GM19238 (cell line): Measurements from ENCODE around the gene MSI2.

Experiments
- DNase-seq: peaks from one replicate; pipeline ENCODE4 v3.0.0; 2011; ENCODE audit warnings: low spot score; ENCODE audit not compliant: insufficient read length

MSI2 gene

GRCh38 chr17:57391076-57391825 lies 134.9 kb downstream of the MSI2 start:
- no peak for DNase-seq

DNA sequence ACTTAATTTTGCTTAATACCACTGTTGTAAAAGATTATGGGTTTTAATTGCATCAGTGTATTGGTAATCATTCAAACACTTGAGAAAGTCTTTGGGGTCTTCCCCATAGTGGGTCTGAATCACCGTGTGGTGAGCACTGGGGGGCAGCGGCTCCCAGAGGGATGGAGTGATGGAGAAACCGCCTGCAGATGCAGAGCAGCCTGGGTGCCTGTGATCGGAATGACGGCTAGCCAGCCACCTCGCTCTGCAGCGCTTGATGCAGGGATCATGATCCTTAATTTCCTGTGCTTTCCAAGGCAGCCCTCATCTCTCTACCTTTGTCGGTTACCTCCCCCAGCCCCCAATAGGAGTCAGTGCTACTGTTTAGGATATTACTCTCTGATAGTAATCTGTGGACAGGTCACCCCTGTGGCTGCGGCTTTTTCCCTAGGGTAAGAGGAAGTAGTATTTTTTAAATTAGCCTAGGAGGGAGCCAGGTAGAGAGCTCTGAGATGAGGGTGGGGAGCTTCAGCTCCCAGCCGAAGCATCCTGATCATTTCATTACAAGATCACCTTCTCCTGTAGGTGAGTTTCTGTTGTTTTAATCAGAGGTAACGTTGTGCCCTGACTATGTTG lies 135.6 kb downstream of the MSI2 start:
- DNase-seq = no peak

DNA sequence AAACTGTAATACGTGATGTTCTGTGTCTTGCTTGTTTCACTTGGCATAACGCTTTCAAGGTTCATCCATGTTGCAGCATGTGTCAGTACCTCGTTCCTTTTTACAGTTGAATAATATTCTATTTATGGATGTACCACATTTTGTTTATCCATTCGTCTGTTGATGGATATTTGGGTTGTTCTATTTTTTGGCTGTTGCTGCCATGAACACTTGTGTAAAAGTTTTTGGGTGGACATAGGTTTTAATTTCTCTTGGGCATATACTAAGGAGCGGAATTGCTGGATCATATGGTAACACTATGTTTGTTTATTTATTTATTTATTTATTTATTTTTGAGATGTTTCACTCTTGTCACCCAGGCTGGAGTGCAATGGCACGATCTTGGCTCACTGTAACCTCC lies 137.0 kb downstream of the MSI2 start:
- DNase-seq = no peak

DNA sequence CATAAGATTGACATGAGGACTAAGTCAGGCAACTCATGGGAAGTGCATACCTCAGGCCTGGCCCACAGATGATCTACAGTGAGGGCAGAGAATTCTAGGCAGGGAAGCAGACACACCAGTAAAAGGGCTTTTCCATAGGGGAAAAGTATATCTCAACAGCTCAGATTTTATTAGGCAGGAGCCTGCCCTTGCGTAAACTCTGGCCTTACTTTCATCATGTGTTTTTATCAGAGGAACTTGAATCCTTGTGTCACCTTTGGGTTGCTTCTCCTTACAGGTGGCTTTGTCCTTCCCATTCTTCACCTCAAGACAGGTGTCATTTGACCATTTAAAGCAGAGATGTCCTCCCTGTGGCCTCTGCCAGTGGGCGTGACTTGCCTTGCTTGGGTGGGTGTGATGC lies 138.1 kb downstream of the MSI2 start:
- DNase-seq = no peak

- no peak for DNase-seq
Measured at GRCh38 chr17:57395721-57396321, 139.5 kb downstream of the MSI2 start.

DNA sequence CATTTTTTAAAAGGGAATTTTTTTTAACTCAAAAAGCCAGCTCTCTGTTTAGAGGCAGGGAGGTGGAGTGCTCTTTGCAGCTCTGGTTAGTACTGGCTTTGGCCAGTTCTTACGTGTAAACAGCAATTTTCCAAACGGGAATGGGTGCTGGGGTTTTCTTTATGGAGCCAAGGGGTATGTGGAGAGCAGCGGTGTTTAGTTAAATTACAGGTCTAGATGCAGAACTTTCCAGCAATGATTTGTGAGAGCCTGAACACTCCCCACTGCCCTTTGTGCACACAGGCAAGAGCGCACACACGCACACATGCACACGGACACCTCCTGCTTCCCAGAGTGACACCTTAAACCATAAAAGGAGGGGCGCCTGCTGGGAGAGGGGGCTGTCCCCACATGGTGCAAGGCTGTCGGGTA lies 140.2 kb downstream of the MSI2 start:
- DNase-seq = no peak

GRCh38 chr17:57397402-57397801 lies 141.1 kb downstream of the MSI2 start:
- DNase-seq = no peak

DNA sequence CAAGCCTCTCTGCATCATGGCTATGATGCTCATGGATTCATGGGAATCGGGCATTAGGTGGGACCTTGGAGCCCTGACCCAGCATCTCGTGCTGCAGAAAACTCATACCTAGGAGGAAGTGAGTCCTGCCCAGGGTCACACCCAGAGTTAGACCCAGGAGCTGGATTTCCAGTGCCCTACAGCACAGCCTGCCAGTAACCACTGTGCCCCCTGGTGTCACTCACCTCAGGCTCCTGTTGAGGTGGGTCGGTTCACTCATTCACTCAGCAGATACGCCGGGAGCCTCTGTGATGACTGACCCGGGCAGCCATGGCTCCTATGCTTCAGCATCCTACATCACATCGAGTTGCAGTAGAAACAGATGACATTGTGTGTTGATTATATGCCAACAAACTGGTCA lies 143.4 kb downstream of the MSI2 start:
- no peak for DNase-seq

- DNase-seq = no peak
Measured at GRCh38 chr17:57400648-57401047, 144.3 kb downstream of the MSI2 start.

DNA sequence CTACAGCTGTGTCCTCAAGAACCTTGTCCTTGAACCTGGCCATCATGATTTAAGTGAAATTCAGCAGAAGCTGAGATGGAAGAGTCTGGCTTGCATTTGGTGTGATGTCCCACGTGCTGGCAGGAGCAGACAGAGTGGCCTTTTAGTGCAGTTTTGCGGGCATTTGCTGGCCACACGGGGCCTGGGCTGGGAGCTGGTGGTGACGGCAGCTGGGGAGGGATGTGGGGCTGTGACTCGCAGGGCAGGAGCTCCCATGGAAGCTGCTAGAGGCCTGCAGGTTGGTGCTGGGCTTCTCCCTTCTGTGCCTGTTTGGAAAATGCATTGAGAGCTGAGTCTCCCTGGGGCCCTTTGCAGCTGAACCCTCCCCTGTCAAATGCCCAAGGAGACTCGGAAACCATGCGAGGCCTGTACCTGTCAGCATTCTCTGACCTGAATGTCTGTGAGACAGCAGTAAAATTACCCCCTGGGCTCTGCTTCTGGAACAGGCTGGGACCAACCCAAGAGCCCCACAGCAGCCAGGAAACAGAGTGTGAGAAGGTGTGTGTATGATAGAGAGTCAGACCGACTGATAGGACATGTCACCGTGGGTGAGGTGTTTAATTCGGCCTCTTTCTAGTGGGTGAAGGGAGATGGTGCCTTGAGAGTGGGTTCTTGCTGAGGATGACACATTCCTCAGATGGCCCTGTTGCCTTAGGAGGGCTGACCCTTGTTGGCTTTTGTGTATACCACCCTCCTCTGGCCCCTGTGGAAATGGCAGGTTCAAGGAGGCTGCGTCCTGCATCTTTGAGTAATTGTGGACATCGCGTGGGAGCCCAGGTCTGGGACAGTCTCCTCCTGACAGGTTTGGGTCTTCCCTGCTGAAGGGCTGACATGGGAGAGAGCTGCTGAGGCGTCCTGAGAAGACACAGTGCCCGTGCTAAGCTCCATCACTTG lies 145.5 kb downstream of the MSI2 start:
- DNase-seq = no peak

- no peak for DNase-seq
Measured at GRCh38 chr17:57402681-57403180, 146.4 kb downstream of the MSI2 start.

GRCh38 chr17:57403236-57403635 lies 146.9 kb downstream of the MSI2 start:
- no peak for DNase-seq

DNA sequence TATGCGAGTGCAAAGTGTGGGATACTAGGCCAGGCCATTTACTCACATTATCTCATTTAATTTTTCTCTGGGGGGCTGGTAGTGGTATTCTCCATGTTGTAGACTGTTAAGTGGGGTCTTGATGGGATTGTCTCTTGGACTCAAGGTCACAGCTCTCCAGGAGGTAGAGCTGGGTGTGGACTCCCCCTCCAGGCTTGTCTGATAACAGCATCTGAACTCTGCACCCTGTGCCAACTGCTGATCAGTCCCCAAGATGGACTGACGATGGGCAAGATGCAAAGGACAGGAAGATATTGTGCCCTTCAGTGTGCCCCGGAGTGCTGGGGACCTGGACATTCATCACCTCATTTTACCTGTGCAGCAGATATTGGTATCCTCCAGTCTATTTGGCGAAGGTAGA lies 147.8 kb downstream of the MSI2 start:
- no peak for DNase-seq

DNA sequence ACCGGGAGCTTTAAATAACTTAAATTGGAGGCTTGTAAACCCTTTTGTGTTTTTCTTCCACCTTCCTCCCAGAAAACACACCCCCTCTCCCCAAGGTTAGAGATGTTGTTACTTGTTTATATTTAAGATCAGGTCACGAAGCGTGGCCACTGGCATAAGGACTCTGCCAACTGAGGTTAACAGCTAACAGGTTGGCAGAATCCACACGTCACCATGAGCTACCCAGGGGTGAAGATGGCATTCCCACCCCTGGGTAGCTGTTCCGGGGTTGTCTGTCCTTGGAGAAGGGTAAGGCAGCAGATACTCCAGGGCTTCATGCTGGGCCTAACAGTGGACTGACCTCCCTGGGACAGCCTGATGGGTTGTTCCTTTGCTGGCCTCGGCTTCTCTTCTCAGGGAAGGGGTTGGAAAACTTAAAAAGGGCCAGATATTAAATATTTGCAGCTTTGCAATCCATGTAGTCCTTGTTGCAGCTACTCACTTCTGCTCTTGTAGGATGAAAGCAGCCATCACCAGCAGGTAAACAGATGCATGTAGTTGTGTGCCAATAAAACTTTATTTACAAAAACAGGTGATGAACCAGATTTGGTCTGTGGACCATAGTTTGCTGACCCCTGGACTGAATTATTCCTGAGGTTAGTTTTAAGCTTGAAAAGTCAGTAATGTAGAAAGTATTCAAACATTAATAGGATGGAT lies 148.6 kb downstream of the MSI2 start:
- DNase-seq = no peak

DNA sequence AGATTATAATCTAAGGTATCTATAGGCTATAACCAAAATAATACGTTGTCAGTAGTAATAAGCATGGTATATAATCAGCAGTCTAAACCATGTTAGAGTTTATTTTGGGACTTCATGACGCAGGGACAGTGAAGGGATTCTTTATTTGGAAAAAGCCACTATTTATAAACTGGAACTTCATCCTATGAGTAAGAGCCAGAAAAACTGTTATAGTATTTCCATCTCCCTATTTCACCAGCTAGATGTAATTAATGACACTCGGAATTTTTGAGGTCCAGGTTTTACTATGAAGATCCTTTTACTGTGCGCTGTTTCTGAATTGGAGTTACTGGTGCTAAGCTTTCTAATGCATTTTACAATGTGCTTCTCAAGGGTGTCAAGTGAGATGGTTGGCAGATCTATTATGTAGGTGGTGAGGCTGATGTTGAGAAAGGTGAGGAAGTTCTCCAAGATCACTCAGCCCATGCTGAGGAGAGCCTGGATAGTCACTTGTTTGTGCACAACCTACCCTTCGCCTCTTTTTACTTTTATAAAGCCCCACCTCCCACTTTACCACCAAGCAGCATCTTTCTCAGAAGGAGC lies 149.3 kb downstream of the MSI2 start:
- no peak for DNase-seq

GRCh38 chr17:57406131-57406980 lies 150.0 kb downstream of the MSI2 start:
- no peak for DNase-seq

DNA sequence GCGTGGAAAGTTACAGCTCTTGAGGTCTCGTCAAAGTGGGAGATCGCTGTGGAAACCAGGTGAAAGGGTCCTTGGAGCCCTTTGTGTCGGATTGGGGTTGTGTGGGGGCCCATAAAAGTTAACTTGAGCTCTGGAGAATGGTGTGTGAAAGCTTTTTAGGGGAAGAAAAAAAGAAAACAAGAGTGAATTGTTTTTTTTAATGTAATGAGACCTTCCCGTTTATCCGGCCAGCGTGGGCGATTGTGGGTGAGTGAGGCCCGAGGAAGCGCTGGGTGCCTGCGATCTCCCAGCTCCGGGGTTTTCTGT lies 150.6 kb downstream of the MSI2 start:
- DNase-seq = no peak

DNA sequence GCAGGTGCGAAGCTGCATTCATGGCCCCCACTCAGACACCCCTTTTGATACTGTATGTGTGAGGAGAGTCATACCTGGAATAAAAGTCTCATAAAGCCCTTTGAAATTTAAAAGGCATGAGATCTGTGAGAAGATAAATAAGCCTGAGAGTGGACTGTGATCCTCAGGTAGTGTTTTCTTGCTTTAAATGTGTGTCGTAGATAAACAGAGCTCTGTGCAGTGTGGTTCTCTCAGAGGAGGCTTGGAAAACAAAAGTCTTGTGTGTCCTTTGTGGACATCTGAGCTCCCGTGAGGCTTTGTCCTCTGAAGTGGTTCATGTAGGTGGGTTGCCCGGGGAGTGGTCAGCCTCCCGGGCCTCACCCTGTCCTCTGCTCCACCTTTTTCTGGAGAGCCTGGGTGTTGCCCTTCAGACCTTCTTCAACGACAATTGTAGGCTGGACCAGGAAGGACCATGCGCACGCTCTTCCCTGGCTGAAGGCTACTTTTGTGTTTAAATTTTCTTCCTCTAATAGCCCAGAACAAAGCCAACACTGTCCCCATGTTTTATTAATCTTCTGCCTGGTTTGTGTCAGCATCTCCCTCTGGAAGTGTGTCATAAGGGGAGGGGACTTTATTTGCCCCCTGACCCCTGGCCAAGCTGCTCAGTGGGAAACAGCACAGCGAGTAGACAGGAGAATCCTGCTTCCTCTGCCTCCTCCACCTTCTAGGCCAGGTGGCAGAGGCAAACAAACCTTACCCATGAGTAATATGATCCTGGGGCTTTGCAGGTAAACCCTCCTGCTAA lies 151.2 kb downstream of the MSI2 start:
- DNase-seq = no peak
